ENCODE results near the gene KIF1A. TPM values are rescaled to one million over a fixed set of nuclear protein-coding genes. Genes with fewer than 3 reads are reported as not detected.

KIF1A gene
- total and polyA plus RNA-seq, 5 donors from 2014 or later: not detected

DNA sequence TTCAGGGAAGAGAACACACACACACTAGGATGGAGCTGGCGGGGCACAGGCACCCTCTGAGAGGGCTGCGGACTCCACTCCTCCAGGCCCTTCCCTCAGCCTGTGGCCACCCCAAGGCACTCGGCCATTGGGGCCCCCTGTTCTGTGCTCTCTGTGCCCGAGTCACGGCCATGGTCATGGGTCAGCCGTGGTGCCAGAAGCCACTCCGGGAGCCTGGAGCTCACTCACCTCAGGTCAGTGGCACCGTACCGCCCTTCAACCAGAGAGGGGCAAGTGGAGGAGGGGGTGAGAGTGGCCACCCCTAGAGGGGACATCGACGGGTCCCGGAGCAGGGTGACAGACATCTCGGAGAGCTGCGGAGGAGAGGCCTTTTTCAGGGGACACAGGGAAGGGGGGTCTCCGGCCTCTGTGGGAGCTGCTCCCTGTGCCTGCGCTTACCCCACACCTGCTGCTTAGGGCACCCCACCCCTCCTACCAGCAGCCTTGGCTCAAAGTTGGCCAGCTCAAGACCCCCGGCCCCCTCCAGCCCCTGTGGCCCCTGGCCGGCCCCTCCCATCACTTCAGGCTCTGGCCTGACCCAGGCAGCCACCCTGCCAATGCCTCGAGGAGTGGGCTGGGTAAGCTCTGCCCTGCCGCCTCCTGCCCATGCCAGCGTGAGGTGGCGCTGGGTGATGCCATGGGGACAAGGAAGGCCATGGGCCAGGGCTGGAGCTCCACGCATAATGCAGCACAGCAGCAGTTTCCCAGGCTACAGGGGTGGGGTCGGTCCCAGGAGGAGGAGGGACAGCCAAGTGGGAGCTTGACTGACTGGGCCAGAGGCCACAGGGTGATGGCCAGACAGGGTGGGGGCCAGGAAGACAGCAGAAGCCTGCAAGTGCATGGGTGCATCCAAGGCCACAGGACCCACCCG is 99.1 kb downstream of the KIF1A start:
- no peaks in the 10 kb centered on the region for H3K4me1 ChIP-seq (ENCODE audit: control insufficient read depth, insufficient read depth, low read length, poor library complexity, severe bottlenecking)
- no peak overlapping the region for H3K27ac Mint-ChIP-seq
- H3K36me3 Mint-ChIP-seq: no peaks in the 10 kb centered on the region

DNA sequence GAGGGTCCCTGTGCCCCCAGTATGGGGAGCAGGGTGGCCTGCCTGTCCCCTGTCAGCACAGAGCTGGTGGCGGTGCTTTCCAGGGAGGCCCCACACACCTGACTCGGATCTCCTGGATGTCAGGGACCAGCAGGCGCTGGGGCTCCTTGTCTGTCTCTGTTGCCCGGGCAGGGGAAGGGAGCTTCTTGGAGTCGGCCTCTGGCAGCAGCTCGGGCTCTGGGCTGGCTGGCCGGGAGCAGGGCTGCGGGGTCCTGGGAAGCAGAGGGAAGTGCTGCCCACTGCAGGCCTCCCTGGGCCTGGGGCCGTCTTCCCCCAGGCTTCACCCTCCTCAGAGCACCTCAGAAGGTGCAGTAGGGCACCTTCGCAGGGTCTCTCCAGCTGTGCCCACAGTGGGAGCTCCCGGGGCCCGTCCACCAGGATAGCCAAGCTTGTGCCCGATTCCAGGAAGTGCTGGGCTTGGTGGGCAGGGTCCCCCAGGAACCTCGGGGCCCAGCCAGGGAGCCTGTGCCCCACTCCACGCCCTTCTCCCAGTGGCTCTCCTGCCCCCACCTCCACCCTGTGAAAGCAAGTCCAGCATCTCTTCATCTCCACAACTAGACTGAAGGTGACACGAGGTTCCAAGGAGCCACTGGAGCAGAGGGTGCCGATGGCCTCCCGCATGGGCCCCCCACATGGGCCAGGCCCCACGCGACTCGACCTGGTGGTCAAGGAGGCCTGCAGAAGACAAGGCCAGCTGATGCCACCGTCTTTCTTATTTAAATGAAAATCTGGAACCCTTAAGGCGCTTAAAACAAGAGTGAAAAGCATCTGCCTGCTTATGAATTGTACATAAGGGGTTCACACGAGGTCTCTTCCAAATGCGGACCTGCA is 100.1 kb downstream of the KIF1A start:
- Mint-ChIP-seq H3K4me1 (no peaks in the 10 kb centered on the region), H3K27me3 (peaks cover 4% of the 10 kb centered on the region), H3K4me3 (no peak overlapping the region), H3K36me3 (no peaks in the 10 kb centered on the region), H3K27ac (no peak overlapping the region), H3K9me3 (no peaks in the 10 kb centered on the region)
- H3K36me3 ChIP-seq (ENCODE audit: control insufficient read depth, insufficient read depth, low read length): no peaks in the 10 kb centered on the region
- H3K4me1 ChIP-seq (ENCODE audit: control insufficient read depth, insufficient read depth, low read length, poor library complexity, severe bottlenecking): no peaks in the 10 kb centered on the region
- no peak overlapping the region for H3K27ac ChIP-seq (ENCODE audit: insufficient read depth, low read length, poor library complexity, severe bottlenecking)
- H3K4me3 ChIP-seq (ENCODE audit: low read depth, low read length): no peak overlapping the region
- no peaks in the 10 kb centered on the region for H3K9me3 ChIP-seq (ENCODE audit: control insufficient read depth in 2 of 2, low read length in 2 of 2)
- H3K27me3 ChIP-seq (ENCODE audit: control insufficient read depth, insufficient read depth, low read length): no peaks in the 10 kb centered on the region
- ATAC-seq (ENCODE audit: low read depth in 2 of 2) (no peak), DNase-seq (no peak)

More for the DNA sequence above, 99.1 kb downstream of the KIF1A start:
- Mint-ChIP-seq H3K4me3 (no peak overlapping the region), H3K9me3 (no peaks in the 10 kb centered on the region), H3K27me3 (peaks cover 4% of the 10 kb centered on the region), H3K4me1 (no peaks in the 10 kb centered on the region)
- ATAC-seq (ENCODE audit: low read depth in 2 of 2) (no peak), DNase-seq (no peak)
- H3K9me3 ChIP-seq (ENCODE audit: control insufficient read depth in 2 of 2, low read length in 2 of 2): no peaks in the 10 kb centered on the region
- no peaks in the 10 kb centered on the region for H3K36me3 ChIP-seq (ENCODE audit: control insufficient read depth, insufficient read depth, low read length)
- H3K27me3 ChIP-seq (ENCODE audit: control insufficient read depth, insufficient read depth, low read length): no peaks in the 10 kb centered on the region
- no peak overlapping the region for H3K27ac ChIP-seq (ENCODE audit: insufficient read depth, low read length, poor library complexity, severe bottlenecking)
- no peak overlapping the region for H3K4me3 ChIP-seq (ENCODE audit: low read depth, low read length)

DNA sequence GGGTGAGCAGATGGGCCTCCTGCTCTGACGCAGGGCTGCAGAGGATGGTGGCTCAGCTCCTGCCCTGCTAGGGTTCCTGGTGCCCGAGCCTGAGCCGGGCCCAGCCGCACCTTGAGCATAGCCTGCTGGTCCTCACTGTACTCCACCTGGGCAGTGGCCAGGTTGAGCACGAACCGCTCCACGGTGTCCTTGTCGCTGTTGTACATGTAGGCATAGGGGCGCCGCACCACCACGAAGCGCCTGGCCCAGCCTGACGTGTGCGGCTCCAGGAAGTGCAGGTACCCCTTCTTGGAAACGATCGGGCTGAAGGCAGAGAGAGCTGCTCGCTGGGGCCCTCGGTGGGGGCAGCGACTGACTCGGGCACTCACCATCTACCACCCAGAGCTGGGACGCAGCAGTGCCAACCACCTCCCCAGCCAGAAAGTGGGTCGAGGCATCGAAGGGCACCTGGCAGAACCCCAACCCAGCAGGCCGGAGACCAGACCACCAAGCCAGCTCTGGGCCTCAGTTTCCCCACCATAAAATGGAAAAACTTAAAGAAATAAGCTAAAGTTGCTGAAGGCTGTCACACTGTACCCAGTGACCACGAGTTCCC is 101.0 kb downstream of the KIF1A start:
- Histone ChIP-seq H3K36me3 (ENCODE audit: control insufficient read depth, insufficient read depth, low read length) (no peaks in the 10 kb centered on the region), H3K4me1 (ENCODE audit: control insufficient read depth, insufficient read depth, low read length, poor library complexity, severe bottlenecking) (no peaks in the 10 kb centered on the region), H3K27me3 (ENCODE audit: control insufficient read depth, insufficient read depth, low read length) (no peaks in the 10 kb centered on the region), H3K27ac (ENCODE audit: insufficient read depth, low read length, poor library complexity, severe bottlenecking) (no peak overlapping the region), H3K4me3 (ENCODE audit: low read depth, low read length) (no peak overlapping the region), H3K9me3 (ENCODE audit: control insufficient read depth in 2 of 2, low read length in 2 of 2) (no peaks in the 10 kb centered on the region)
- no peak overlapping the region for H3K27ac Mint-ChIP-seq
- no peaks in the 10 kb centered on the region for H3K36me3 Mint-ChIP-seq
- no peak for DNase-seq
- H3K4me1 Mint-ChIP-seq: no peaks in the 10 kb centered on the region
- no peaks in the 10 kb centered on the region for H3K9me3 Mint-ChIP-seq
- ATAC-seq (ENCODE audit: low read depth in 2 of 2): no peak
- peaks cover 4% of the 10 kb centered on the region for H3K27me3 Mint-ChIP-seq
- no peak overlapping the region for H3K4me3 Mint-ChIP-seq

DNA sequence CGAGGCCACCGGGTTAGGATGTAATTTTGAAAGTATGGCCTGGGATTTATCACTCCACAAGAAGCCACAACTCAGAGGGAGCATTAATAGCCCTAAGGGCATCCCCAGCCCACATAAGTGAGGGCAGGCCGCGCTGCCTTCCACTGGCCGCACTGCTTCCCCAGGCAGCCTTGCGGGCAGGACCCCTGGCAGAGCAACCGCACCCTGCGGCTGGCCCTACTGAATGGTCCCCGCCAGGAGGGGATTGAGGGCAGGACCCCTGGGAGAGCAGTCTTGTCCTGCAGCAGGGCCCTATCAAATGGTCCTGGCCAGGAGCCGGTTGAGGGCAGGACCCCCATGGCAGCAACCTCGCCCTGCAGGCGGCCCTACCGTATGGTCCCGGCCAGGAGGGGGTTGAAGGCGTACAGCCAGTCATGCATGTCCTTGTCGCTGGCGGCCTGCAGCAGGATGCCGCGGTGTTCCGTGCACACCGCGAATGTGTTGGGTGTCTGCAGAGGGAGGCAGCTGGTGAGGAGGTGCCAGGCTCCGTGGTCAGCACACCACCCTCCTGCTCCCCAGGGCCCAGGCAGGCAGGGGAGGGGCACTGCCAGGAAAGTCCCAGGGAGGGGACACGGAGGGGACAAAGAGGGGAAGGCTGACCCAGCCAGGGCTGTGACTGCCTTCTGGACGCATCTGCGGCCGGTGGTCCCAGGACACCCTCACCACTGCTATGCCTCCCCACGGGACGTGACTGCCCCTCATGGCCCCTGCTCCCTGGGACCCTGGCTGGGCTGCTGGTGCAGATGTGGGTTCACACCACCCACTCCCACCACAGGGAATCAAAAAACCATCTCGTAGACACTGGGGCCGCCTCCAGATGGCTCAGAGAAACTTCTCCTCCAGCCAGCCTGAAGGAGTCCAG is 102.1 kb downstream of the KIF1A start:
- H3K9me3 ChIP-seq (ENCODE audit: control insufficient read depth in 2 of 2, low read length in 2 of 2): no peaks in the 10 kb centered on the region
- H3K27me3 ChIP-seq (ENCODE audit: control insufficient read depth, insufficient read depth, low read length): no peaks in the 10 kb centered on the region
- Mint-ChIP-seq H3K9me3 (no peaks in the 10 kb centered on the region), H3K36me3 (no peaks in the 10 kb centered on the region), H3K4me3 (no peak overlapping the region), H3K27me3 (peaks cover 4% of the 10 kb centered on the region), H3K4me1 (no peaks in the 10 kb centered on the region), H3K27ac (no peak overlapping the region)
- H3K27ac ChIP-seq (ENCODE audit: insufficient read depth, low read length, poor library complexity, severe bottlenecking): no peak overlapping the region
- DNase-seq: no peak
- no peak overlapping the region for H3K4me3 ChIP-seq (ENCODE audit: low read depth, low read length)
- no peaks in the 10 kb centered on the region for H3K36me3 ChIP-seq (ENCODE audit: control insufficient read depth, insufficient read depth, low read length)
- ATAC-seq (ENCODE audit: low read depth in 2 of 2): no peak
- no peaks in the 10 kb centered on the region for H3K4me1 ChIP-seq (ENCODE audit: control insufficient read depth, insufficient read depth, low read length, poor library complexity, severe bottlenecking)

DNA sequence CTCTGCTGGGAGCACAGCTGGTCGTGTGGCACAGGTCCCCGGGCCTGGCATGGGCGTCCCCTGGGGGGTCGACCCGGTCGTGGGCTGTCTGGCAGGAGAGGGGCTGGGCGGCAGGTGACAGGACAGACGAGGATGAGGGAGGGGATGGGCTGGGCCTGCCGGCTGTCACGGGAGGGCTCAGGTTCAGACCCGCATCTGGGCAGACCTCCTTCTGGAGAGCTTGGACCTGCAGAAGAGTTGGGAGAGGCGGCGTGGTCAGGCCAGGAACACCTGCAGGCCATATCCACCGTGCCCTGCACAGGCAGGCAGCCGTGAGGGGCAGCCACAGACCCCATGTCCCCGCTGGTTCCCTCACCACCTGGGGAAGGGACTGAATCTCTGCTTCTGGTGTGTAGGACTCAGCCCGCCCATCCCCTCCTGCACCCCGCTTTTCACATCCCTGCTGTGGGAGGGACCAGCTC is 102.8 kb downstream of the KIF1A start:
- H3K36me3 Mint-ChIP-seq: no peaks in the 10 kb centered on the region
- Histone ChIP-seq H3K27me3 (ENCODE audit: control insufficient read depth, insufficient read depth, low read length) (no peaks in the 10 kb centered on the region), H3K9me3 (ENCODE audit: control insufficient read depth in 2 of 2, low read length in 2 of 2) (no peaks in the 10 kb centered on the region), H3K27ac (ENCODE audit: insufficient read depth, low read length, poor library complexity, severe bottlenecking) (no peak overlapping the region), H3K4me1 (ENCODE audit: control insufficient read depth, insufficient read depth, low read length, poor library complexity, severe bottlenecking) (no peaks in the 10 kb centered on the region), H3K4me3 (ENCODE audit: low read depth, low read length) (no peak overlapping the region), H3K36me3 (ENCODE audit: control insufficient read depth, insufficient read depth, low read length) (no peaks in the 10 kb centered on the region)
- H3K9me3 Mint-ChIP-seq: no peaks in the 10 kb centered on the region
- peaks cover 4% of the 10 kb centered on the region for H3K27me3 Mint-ChIP-seq
- DNase-seq (no peak), ATAC-seq (ENCODE audit: low read depth in 2 of 2) (no peak)
- no peak overlapping the region for H3K4me3 Mint-ChIP-seq
- no peak overlapping the region for H3K27ac Mint-ChIP-seq
- H3K4me1 Mint-ChIP-seq: no peaks in the 10 kb centered on the region

DNA sequence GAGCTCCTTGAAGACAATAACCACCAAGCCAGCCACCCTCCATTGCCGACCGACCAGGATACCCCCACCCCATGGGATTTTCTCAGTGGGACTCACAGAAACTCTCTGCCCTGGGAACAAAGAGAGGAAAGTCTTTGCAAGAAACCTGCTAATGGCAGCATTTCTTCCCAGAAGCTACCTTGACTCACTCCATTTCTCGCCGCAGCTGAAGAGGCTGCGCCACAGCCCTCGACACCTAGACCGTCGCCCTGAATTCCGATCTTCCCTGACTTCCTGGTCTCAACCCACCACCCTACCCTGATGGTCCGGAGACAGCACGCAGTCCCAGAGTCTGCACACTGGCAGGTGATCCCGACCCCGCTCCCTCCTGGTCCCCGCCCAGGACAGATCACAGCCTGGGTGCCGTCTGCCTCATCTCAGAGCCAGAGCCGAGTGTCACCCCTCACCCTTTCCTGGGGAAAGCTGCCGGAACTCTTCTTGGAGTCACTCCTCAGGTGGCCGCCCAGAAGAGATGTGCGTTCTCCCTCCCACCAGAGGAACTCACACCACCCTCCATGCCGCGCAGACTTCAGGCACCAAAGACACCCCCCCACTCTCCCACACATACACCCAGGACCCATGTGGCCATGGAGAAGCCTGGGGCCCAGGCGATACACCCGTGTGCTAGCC is 103.8 kb downstream of the KIF1A start:
- peaks cover 4% of the 10 kb centered on the region for H3K27me3 Mint-ChIP-seq
- H3K4me1 Mint-ChIP-seq: no peaks in the 10 kb centered on the region
- Histone ChIP-seq H3K4me3 (ENCODE audit: low read depth, low read length) (no peak overlapping the region), H3K36me3 (ENCODE audit: control insufficient read depth, insufficient read depth, low read length) (no peaks in the 10 kb centered on the region), H3K27me3 (ENCODE audit: control insufficient read depth, insufficient read depth, low read length) (no peaks in the 10 kb centered on the region), H3K27ac (ENCODE audit: insufficient read depth, low read length, poor library complexity, severe bottlenecking) (no peak overlapping the region), H3K4me1 (ENCODE audit: control insufficient read depth, insufficient read depth, low read length, poor library complexity, severe bottlenecking) (no peaks in the 10 kb centered on the region), H3K9me3 (ENCODE audit: control insufficient read depth in 2 of 2, low read length in 2 of 2) (no peaks in the 10 kb centered on the region)
- no peaks in the 10 kb centered on the region for H3K36me3 Mint-ChIP-seq
- ATAC-seq (ENCODE audit: low read depth in 2 of 2) (no peak), DNase-seq (no peak)
- peak overlapping the region in 1 of 4 donors; percentile 47 for H3K4me3 Mint-ChIP-seq
- H3K9me3 Mint-ChIP-seq: no peaks in the 10 kb centered on the region
- H3K27ac Mint-ChIP-seq: no peak overlapping the region

Measured in CD4-positive, CD25-positive, alpha-beta regulatory T cell (primary cell).